ENCODE data around the gene DIAPH1.

- peak; percentile 95 to 99 (median 98) for TF ChIP-seq CTCF (IDR thresholded peaks at IDR 0.05)
- TF ChIP-seq POLR2A (IDR thresholded peaks at IDR 0.05), result peak; percentile 87 to 98
Measured at GRCh38 chr5:141618804-141619554, at the start of gene DIAPH1.
